Keratinocyte (primary cell): ENCODE results near the gene HECTD4. TPM values are rescaled to one million over a fixed set of nuclear protein-coding genes. Genes with fewer than 3 reads are reported as not detected.

Experiments used
- DNase-seq: peaks from one replicate; pipeline ENCODE4 v3.0.0-alpha.2; 2011; ENCODE audit warnings: low read depth, missing footprints, low spot score
- FAIRE-seq: peaks from 2 replicates; lab custom pipeline; 2011; peaks lifted over from hg19 to GRCh38; lab: Jason Lieb, UNC
- H2AFZ ChIP-seq: 2 replicates; pipeline ENCODE4 v1.6.0; 2012; ENCODE audit warnings: low read length, control low read depth, inconsistent platforms; ENCODE audit not compliant: control insufficient read depth
- H3K27ac ChIP-seq: 2 replicates; pipeline ENCODE4 v1.5.1; 2011; ENCODE audit warnings: low read length; ENCODE audit not compliant: control insufficient read depth, insufficient read depth
- H3K27me3 ChIP-seq: 3 replicates; pipeline ENCODE4 v1.6.0; 2011; ENCODE audit warnings: low read length; ENCODE audit not compliant: control insufficient read depth, insufficient read depth; ENCODE audit errors: extremely low read depth
- H3K36me3 ChIP-seq, 2 experiments: 2 replicates in 1 of 2; 3 replicates in 1 of 2; pipeline ENCODE4 v1.5.1; 2011; ENCODE audit warnings: low read length in 2 of 2, mild to moderate bottlenecking in 1 of 2; ENCODE audit not compliant: control insufficient read depth in 2 of 2, insufficient read depth in 2 of 2; ENCODE audit errors: extremely low read depth in 1 of 2
- H3K4me1 ChIP-seq: 3 replicates; pipeline ENCODE4 v1.5.1; 2011; ENCODE audit warnings: low read length; ENCODE audit not compliant: control insufficient read depth, insufficient read depth; ENCODE audit errors: extremely low read depth
- H3K4me2 ChIP-seq: 3 replicates; pipeline ENCODE4 v1.6.0; 2011; ENCODE audit warnings: low read depth, low read length; ENCODE audit not compliant: control insufficient read depth, insufficient read depth; ENCODE audit errors: extremely low read depth
- H3K4me3 ChIP-seq, 3 experiments: fragments of 200-600 bp in 1 of 3; sonication (generic) in 1 of 3; 2 replicates in 2 of 3; 3 replicates in 1 of 3; pipeline ENCODE4 v1.5.1; 2011 to 2016; ENCODE audit warnings: low read length in 3 of 3, mild to moderate bottlenecking in 3 of 3, control low read depth in 2 of 3, inconsistent platforms in 1 of 3, low read depth in 1 of 3, mixed read lengths in 1 of 3, mixed run types in 1 of 3, moderate library complexity in 1 of 3; ENCODE audit not compliant: control insufficient read depth in 2 of 3, insufficient read depth in 2 of 3; ENCODE audit errors: extremely low read depth in 1 of 3
- H3K79me2 ChIP-seq: 2 replicates; pipeline ENCODE4 v1.6.0; 2012; ENCODE audit warnings: low read length; ENCODE audit not compliant: control insufficient read depth, insufficient read depth
- H3K9ac ChIP-seq: 3 replicates; pipeline ENCODE4 v1.6.0; 2011; ENCODE audit warnings: low read length; ENCODE audit not compliant: control insufficient read depth, insufficient read depth; ENCODE audit errors: extremely low read depth
- H3K9me1 ChIP-seq: 3 replicates; pipeline ENCODE4 v1.6.0; 2011; ENCODE audit warnings: low read length; ENCODE audit not compliant: control insufficient read depth, insufficient read depth; ENCODE audit errors: extremely low read depth
- H3K9me3 ChIP-seq: 2 replicates; pipeline ENCODE4 v1.5.1; 2012; ENCODE audit warnings: low read depth, low read length; ENCODE audit not compliant: control insufficient read depth
- H4K20me1 ChIP-seq: 3 replicates; pipeline ENCODE4 v1.6.0; 2011; ENCODE audit warnings: low read length; ENCODE audit not compliant: control insufficient read depth, insufficient read depth; ENCODE audit errors: extremely low read depth
- EZH2 ChIP-seq: IDR thresholded peaks from one replicate; pipeline ENCODE4 v1.6.1; 2012; ENCODE audit warnings: inconsistent platforms, mild to moderate bottlenecking, low read length, moderate library complexity
- dilution Hi-C: fragments of 300-500 bp; cut with MboI; formaldehyde crosslinking; loops from one replicate; pipeline ENCODE4 v1.7.0; 2020; ENCODE audit warnings: low sequenced_read_pairs; ENCODE audit not compliant: extremely low pct_ligation_motif_present
- polyA plus RNA-seq, 5 experiments: library from polyadenylated mRNA; depleted of rRNA in 3 of 5; stranded (reverse) in 3 of 5; stranded (forward) in 1 of 5; unstranded in 1 of 5; fragments of >200 nt; gene quantifications; 1 replicate in 1 of 5; 2 replicates in 3 of 5; 3 replicates in 1 of 5; pipeline versions ENCODE4 v1.2.1 to v1.2.3, GENCODE V29; 2011 to 2012; ENCODE audit warnings: missing spikeins in 2 of 5, low read depth in 1 of 5, low replicate concordance in 1 of 5
- TF ChIP-seq, protein P1 (sequence below), 3 experiments: IDR thresholded peaks in 1 of 3; conservative IDR thresholded peaks in 1 of 3; optimal IDR thresholded peaks in 1 of 3; 2 replicates in 2 of 3; 3 replicates in 1 of 3; pipeline versions ENCODE3 to v1.5.1; 2011; ENCODE audit warnings: low read length in 3 of 3, mild to moderate bottlenecking in 3 of 3, moderate library complexity in 2 of 3, control low read depth in 1 of 3, inconsistent platforms in 1 of 3; ENCODE audit not compliant: insufficient read depth in 2 of 3; ENCODE audit errors: extremely low read depth in 1 of 3

Gene HECTD4
- polyA plus RNA-seq, 1 donor (not counting 4 experiments of a cell fraction or from before 2014, with no cell fraction given) = 7.5 TPM

DNA sequence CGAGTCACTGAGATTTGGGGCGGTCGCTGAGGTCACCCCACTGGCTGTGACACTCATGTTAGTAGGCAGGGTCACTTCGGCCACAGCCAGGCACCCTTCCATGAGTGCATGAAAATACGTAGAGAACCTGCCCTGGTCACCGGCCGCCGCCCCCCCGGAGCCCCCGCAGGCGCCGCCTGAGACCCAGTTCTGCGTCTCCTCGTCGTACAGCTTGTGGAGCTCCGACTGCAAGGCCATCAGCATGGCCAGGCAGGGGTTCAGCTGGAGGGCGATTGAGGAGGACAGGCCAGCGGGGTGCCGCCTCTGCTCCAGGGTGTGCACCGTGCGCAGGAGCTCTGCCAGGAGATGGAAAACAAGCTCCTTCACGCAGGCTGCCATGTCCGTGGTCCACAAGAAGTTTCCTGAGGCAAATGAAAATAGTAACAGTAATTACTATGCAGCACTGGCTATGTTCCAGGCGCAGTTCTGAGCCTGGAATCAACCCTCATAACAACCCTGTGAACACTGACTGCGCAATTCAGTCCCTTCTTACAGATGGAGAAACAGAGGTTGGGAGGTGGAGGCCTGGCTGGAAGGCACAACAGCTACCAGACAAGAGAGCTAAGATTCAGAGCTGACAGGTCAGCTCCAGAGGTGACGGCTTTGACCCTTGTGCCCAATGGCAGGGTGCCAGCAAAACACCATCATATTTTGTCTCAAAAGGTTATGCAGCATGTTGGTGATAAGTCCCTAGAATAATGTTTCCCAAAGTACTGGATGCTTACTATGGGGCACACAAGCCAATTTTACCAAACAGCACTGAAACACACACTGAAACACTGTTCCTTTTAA is 196.9 kb downstream of the HECTD4 start:
- Histone ChIP-seq H3K4me3 (no peak overlapping the region), H3K9me1 (no peaks in the 10 kb centered on the region), H3K36me3 (peaks cover 7 to 14% of the 10 kb centered on the region in 2 experiments), H4K20me1 (no peaks in the 10 kb centered on the region), H3K9ac (no peak overlapping the region), H3K79me2 (no peaks in the 10 kb centered on the region), H2AFZ (no peak overlapping the region), H3K4me2 (no peak overlapping the region), H3K9me3 (no peaks in the 10 kb centered on the region), H3K27me3 (no peaks in the 10 kb centered on the region), H3K27ac (no peak overlapping the region), H3K4me1 (peaks cover 8% of the 10 kb centered on the region)
- no peak for TF ChIP-seq EZH2
- TF ChIP-seq, protein P1, sequence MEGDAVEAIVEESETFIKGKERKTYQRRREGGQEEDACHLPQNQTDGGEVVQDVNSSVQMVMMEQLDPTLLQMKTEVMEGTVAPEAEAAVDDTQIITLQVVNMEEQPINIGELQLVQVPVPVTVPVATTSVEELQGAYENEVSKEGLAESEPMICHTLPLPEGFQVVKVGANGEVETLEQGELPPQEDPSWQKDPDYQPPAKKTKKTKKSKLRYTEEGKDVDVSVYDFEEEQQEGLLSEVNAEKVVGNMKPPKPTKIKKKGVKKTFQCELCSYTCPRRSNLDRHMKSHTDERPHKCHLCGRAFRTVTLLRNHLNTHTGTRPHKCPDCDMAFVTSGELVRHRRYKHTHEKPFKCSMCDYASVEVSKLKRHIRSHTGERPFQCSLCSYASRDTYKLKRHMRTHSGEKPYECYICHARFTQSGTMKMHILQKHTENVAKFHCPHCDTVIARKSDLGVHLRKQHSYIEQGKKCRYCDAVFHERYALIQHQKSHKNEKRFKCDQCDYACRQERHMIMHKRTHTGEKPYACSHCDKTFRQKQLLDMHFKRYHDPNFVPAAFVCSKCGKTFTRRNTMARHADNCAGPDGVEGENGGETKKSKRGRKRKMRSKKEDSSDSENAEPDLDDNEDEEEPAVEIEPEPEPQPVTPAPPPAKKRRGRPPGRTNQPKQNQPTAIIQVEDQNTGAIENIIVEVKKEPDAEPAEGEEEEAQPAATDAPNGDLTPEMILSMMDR (optimal IDR thresholded peaks at IDR 0.05 in 1 of 3, IDR thresholded peaks at IDR 0.05 in 1 of 3, conservative IDR thresholded peaks at IDR 0.05 in 1 of 3; ENCODE audit: extremely low read depth in 1 of 3, insufficient read depth in 2 of 3, low read length in 3 of 3) = no peak
- FAIRE-seq = peak; percentile 26
- dilution Hi-C loops = no loop called here
- no peak for DNase-seq

DNA sequence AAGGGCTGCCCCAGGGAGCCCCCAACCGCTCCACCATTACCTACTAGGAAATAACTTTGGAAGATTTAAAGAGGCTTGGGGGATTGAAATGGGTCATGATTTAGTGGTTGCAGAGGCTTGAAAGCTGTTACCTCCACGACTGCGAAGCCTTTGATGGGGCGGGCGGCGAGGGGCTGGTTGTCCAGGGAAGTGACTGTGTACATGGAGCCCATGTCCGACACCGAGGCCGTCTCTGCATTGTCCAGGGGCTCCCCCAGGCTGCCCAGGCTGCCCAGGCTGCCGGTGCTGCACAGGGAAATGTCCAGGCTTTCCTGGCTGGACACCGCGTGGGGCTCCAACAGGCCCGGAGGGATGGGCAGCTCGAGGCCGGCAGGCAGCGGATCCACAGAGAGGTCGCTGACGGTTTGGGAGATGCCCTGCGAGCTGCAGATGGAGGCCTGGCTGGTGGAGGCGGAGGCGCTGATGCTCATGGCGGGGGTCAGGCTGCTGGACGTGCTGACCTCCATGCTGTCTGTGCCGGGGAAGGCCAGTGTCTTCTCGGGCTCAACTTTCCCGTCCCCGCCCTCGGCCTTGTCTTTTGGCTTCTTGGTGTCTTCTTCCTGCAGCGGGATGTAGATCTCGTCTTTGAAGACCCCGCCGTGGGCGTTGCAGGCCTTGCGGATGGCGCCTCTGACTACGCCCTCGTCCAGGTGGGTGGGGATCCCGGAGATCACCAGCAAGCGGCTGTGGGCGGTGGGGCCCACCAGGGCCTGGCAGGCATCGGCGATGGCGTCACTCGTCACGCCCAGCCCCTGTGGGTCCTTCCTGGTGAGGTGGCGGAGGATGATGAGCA is 198.0 kb downstream of the HECTD4 start:
- Histone ChIP-seq H3K4me2 (no peak overlapping the region), H2AFZ (no peak overlapping the region), H3K27me3 (no peaks in the 10 kb centered on the region), H3K4me3 (no peak overlapping the region), H3K4me1 (peaks cover 6% of the 10 kb centered on the region), H3K27ac (no peak overlapping the region), H3K79me2 (no peaks in the 10 kb centered on the region), H3K9me1 (no peaks in the 10 kb centered on the region), H3K9me3 (no peaks in the 10 kb centered on the region), H4K20me1 (no peaks in the 10 kb centered on the region), H3K9ac (no peak overlapping the region), H3K36me3 (peaks cover 7 to 17% of the 10 kb centered on the region in 2 experiments)
- no peak for FAIRE-seq
- DNase-seq = no peak
- TF ChIP-seq, protein P1 (optimal IDR thresholded peaks at IDR 0.05 in 1 of 3, IDR thresholded peaks at IDR 0.05 in 1 of 3, conservative IDR thresholded peaks at IDR 0.05 in 1 of 3; ENCODE audit: extremely low read depth in 1 of 3, insufficient read depth in 2 of 3, low read length in 3 of 3) = no peak
- TF ChIP-seq EZH2 = no peak
- dilution Hi-C loops = no loop called here
